SU-DHL-6 (cell line): ENCODE measurements around the gene CLMP.
"Not testable (repeated sequence)": the region's sequence is repeated elsewhere in the genome, so short reads cannot be mapped to it uniquely, and the experiment has no call there.

ENCODE experiments used
- H2AFZ ChIP-seq: fragments of 200-600 bp; sonication (generic); 2 replicates; pipeline ENCODE4 v1.6.1; 2014; ENCODE audit warnings: low read depth, mild to moderate bottlenecking, moderate library complexity, mixed read lengths, antibody characterized with exemption, low read length; ENCODE audit not compliant: severe bottlenecking
- H3F3A ChIP-seq: fragments of 200-600 bp; shearing (Covaris generic); 2 replicates; pipeline ENCODE4 v1.6.0; 2016; ENCODE audit warnings: antibody characterized with exemption, mild to moderate bottlenecking; ENCODE audit not compliant: insufficient read depth
- H3K27ac ChIP-seq: fragments of 200-600 bp; sonication (generic); 2 replicates; pipeline ENCODE4 v1.5.1; 2016; ENCODE audit warnings: low read depth, mild to moderate bottlenecking, low read length, moderate library complexity, mixed read lengths
- H3K27me3 ChIP-seq: fragments of 200-600 bp; sonication (generic), shearing (Covaris generic); 2 replicates; pipeline ENCODE4 v1.6.0; 2014; ENCODE audit warnings: mild to moderate bottlenecking, low read length
- H3K36me3 ChIP-seq: fragments of 200-600 bp; sonication (generic); 2 replicates; pipeline ENCODE4 v1.6.1; 2014; ENCODE audit warnings: mild to moderate bottlenecking, low read length, mixed read lengths
- H3K4me2 ChIP-seq: fragments of 300-600, 200-600 bp; shearing (Covaris generic), sonication (generic); 2 replicates; pipeline ENCODE4 v1.6.0; 2014; ENCODE audit warnings: low read length, low read depth, mild to moderate bottlenecking; ENCODE audit not compliant: poor library complexity, severe bottlenecking
- H3K4me3 ChIP-seq: fragments of 200-600 bp; sonication (generic); 2 replicates; pipeline ENCODE4 v1.5.1; 2014; ENCODE audit warnings: antibody characterized with exemption, low read length, mild to moderate bottlenecking, mixed read lengths; ENCODE audit not compliant: insufficient read depth, poor library complexity, severe bottlenecking
- H3K79me2 ChIP-seq: fragments of 200-600 bp; sonication (generic); 2 replicates; pipeline ENCODE4 v1.6.1; 2014; ENCODE audit warnings: mild to moderate bottlenecking, low read length, moderate library complexity; ENCODE audit not compliant: insufficient read depth
- H3K9ac ChIP-seq: fragments of 200-600 bp; sonication (generic); 2 replicates; pipeline ENCODE4 v1.7.0; 2014; ENCODE audit warnings: mild to moderate bottlenecking, low read length
- H3K9me2 ChIP-seq: fragments of 200-600 bp; sonication (generic); replicated peaks from 2 replicates; pipeline ENCODE4 v1.6.1; 2014; ENCODE audit warnings: low read length; ENCODE audit not compliant: insufficient read depth
- H3K9me3 ChIP-seq: fragments of 200-600 bp; sonication (generic); 2 replicates; pipeline ENCODE4 v1.6.1; 2014; ENCODE audit warnings: low read length, mixed read lengths; ENCODE audit not compliant: insufficient read depth
- H4K20me1 ChIP-seq: fragments of 200-600 bp; sonication (generic); 2 replicates; pipeline ENCODE4 v1.6.1; 2014; ENCODE audit warnings: low read depth, mild to moderate bottlenecking, antibody characterized with exemption, low read length, moderate library complexity, mixed read lengths
- EZH2phosphoT487 ChIP-seq: fragments of 200-600 bp; sonication (generic), shearing (Covaris generic); conservative IDR thresholded peaks from 2 replicates; pipeline ENCODE4 v1.6.1; 2018; ENCODE audit warnings: mild to moderate bottlenecking, antibody characterized with exemption, low read length, moderate library complexity, mixed read lengths
- TF ChIP-seq, protein P1 (sequence below): fragments of 200-600 bp; sonication (generic); IDR thresholded peaks from one replicate; pipeline ENCODE4 v1.5.1; 2017; ENCODE audit warnings: antibody characterized with exemption, mild to moderate bottlenecking, low read length, moderate library complexity; ENCODE audit not compliant: insufficient read depth, poor library complexity, severe bottlenecking

The CLMP gene

DNA sequence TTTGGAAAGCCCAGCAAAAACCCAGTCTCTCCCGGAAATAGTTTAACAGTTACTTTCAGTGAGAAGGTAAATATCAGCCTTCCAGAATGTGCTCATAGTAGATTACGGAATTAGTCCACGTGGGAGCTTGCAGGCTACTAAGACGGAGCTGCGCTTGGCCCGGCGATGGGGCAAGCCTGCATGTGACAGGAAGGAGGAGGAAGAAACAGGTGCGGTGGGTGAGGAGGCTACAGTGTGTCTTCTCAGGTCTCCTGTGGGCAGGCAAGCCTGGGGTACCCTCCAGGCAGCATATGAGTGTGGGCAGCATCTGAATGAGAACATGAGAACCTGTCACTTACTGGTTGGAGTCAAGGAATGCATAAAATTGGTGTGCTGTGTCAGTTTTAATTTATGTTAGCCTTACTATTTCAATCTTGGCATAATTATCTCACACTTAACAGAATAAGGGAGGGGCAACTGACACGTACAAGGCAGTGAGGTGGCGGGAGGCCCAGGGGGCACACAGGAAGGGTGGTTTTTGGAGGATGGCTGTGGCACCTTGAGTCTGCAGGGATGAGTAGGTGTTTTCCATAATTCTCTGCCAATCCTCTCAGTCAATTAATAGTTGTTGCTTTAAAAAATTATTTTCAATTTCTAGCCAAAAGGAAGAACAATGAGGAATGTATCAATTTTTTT, 35.7 kb downstream of the CLMP start:
- no peak overlapping the region for H3K4me3 ChIP-seq
- no peaks in the 10 kb centered on the region for H4K20me1 ChIP-seq
- H3K27ac ChIP-seq, result no peak overlapping the region
- no peaks in the 10 kb centered on the region for H3K79me2 ChIP-seq
- no peak overlapping the region for H3K9ac ChIP-seq
- no peaks in the 10 kb centered on the region for H3K9me3 ChIP-seq
- no peak for TF ChIP-seq EZH2phosphoT487
- TF ChIP-seq, protein P1, sequence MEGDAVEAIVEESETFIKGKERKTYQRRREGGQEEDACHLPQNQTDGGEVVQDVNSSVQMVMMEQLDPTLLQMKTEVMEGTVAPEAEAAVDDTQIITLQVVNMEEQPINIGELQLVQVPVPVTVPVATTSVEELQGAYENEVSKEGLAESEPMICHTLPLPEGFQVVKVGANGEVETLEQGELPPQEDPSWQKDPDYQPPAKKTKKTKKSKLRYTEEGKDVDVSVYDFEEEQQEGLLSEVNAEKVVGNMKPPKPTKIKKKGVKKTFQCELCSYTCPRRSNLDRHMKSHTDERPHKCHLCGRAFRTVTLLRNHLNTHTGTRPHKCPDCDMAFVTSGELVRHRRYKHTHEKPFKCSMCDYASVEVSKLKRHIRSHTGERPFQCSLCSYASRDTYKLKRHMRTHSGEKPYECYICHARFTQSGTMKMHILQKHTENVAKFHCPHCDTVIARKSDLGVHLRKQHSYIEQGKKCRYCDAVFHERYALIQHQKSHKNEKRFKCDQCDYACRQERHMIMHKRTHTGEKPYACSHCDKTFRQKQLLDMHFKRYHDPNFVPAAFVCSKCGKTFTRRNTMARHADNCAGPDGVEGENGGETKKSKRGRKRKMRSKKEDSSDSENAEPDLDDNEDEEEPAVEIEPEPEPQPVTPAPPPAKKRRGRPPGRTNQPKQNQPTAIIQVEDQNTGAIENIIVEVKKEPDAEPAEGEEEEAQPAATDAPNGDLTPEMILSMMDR, result no peak
- H3K27me3 ChIP-seq, result no peaks in the 10 kb centered on the region
- no peaks in the 10 kb centered on the region for H3K36me3 ChIP-seq
- no peaks in the 10 kb centered on the region for H3F3A ChIP-seq
- H3K9me2 ChIP-seq, result no peaks in the 10 kb centered on the region
- H3K4me2 ChIP-seq, result no peak overlapping the region
- no peak overlapping the region for H2AFZ ChIP-seq

GRCh38 chr11:123158033-123159003, 36.7 kb downstream of the CLMP start:
- no peaks in the 10 kb centered on the region for H3K36me3 ChIP-seq
- H3K4me2 ChIP-seq, result no peak overlapping the region
- no peaks in the 10 kb centered on the region for H4K20me1 ChIP-seq
- H3K79me2 ChIP-seq, result no peaks in the 10 kb centered on the region
- H3K27me3 ChIP-seq, result no peaks in the 10 kb centered on the region
- H3K9ac ChIP-seq, result no peak overlapping the region
- H3F3A ChIP-seq, result no peaks in the 10 kb centered on the region
- no peaks in the 10 kb centered on the region for H3K9me3 ChIP-seq
- H3K27ac ChIP-seq, result no peak overlapping the region
- no peaks in the 10 kb centered on the region for H3K9me2 ChIP-seq
- H2AFZ ChIP-seq, result no peak overlapping the region
- no peak overlapping the region for H3K4me3 ChIP-seq
- no peak for TF ChIP-seq EZH2phosphoT487
- TF ChIP-seq, protein P1, result no peak

DNA sequence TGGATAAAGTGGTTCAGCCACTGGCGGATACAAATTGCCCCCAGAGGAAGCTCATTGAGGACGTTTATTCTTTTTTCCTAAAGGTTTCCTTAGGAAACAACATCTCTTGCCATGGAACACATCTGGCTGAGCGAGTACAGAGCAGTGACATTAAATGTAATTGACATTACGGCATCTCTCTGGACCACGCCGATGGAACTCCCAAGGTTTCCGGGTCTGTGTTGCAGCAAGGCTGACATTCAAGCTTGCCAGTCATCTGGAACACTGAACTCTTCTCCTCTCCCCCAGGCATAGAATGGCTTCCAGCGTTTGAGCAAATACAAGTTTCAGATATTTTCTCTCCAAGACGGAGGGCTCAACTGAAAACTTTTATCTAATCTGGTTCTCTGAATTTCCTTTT, 42.1 kb downstream of the CLMP start:
- no peak overlapping the region for H2AFZ ChIP-seq
- no peak overlapping the region for H3K9ac ChIP-seq
- TF ChIP-seq EZH2phosphoT487, result no peak
- TF ChIP-seq, protein P1, result no peak
- H3K36me3 ChIP-seq, result no peaks in the 10 kb centered on the region
- H3K4me2 ChIP-seq, result no peak overlapping the region
- no peaks in the 10 kb centered on the region for H3K79me2 ChIP-seq
- H3K27ac ChIP-seq, result no peak overlapping the region
- no peaks in the 10 kb centered on the region for H3K27me3 ChIP-seq
- no peaks in the 10 kb centered on the region for H3K9me2 ChIP-seq
- H4K20me1 ChIP-seq, result no peaks in the 10 kb centered on the region
- H3K9me3 ChIP-seq, result no peaks in the 10 kb centered on the region
- H3F3A ChIP-seq, result no peaks in the 10 kb centered on the region
- H3K4me3 ChIP-seq, result no peak overlapping the region

DNA sequence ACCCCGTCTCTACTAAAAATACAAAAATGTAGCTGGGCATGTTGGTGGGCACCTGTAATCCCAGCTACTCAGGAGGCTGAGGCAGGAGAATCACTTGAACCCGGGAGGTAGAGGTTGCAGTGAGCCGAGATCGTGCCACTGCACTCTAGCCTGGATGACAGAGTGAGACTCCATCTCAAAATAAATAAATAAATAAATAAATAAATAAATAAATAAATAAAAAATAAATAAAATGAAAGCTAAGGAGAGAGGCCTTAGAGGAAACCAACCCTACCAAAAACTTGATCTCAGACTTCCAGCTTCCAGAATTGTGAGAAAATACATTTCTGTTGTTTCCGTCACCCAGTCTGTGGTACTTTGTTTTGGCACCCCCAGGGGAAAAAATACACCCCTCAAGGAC, 42.7 kb downstream of the CLMP start:
- H3F3A ChIP-seq, H3K9ac ChIP-seq, H3K27ac ChIP-seq, H3K36me3 ChIP-seq, H3K4me3 ChIP-seq, H2AFZ ChIP-seq, H3K27me3 ChIP-seq, H3K9me2 ChIP-seq, H4K20me1 ChIP-seq, H3K4me2 ChIP-seq, H3K79me2 ChIP-seq, H3K9me3 ChIP-seq: not testable (repeated sequence)
